ENCODE data around the gene TMEM131. TPM values are rescaled to one million over a fixed set of nuclear protein-coding genes. Genes with fewer than 3 reads are reported as not detected.

Gene TMEM131
- total and polyA plus RNA-seq, 10 of the 15 experiments (the other 5 are each of a cell fraction or from before 2014, with no cell fraction given) = 6.0 to 48.2 (median 23.2) TPM

DNA sequence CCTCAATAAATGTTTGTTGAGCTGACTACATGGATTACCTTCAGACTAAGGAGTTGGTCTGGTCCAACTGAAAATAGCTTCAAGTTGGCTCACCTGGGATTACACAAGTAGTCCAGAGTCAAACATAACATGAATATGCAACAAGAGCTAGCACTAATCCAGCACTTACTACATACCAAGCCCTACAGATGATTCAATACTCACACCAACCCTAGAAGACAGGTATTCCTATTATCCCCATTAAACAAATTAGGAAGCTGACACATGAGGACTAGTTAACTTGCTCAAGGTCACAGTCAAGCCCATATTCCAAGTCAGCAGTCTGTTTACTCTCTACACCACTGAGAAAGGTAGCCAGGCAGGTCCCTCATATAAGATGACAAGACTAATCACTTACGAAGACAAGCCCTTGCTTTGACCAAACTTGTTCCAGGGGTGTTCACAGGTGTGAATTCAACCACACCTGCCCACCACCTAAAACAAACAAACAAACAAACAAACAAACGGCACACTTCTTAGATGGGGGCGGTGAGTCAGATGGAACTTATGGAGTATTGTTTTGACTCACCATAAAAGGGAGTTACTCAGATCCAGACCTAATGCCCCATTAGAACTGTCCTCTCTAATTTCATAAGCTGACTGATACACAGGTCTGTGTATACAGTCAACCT lies 29.1 kb downstream of the TMEM131 start (continued):
- TF ChIP-seq, protein P1, sequence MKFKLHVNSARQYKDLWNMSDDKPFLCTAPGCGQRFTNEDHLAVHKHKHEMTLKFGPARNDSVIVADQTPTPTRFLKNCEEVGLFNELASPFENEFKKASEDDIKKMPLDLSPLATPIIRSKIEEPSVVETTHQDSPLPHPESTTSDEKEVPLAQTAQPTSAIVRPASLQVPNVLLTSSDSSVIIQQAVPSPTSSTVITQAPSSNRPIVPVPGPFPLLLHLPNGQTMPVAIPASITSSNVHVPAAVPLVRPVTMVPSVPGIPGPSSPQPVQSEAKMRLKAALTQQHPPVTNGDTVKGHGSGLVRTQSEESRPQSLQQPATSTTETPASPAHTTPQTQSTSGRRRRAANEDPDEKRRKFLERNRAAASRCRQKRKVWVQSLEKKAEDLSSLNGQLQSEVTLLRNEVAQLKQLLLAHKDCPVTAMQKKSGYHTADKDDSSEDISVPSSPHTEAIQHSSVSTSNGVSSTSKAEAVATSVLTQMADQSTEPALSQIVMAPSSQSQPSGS (IDR thresholded peaks at IDR 0.05; ENCODE audit: low read length) = peak; percentile 39
- TF ChIP-seq TCF7 (IDR thresholded peaks at IDR 0.05; ENCODE audit: borderline replicate concordance) (peak; percentile 95), RUNX3 (IDR thresholded peaks at IDR 0.05; ENCODE audit: low read length) (peak; percentile 82), CREM (IDR thresholded peaks at IDR 0.05; ENCODE audit: low read depth) (peak; percentile 74), BACH1 (IDR thresholded peaks at IDR 0.05; ENCODE audit: borderline replicate concordance) (peak; percentile 65; the same call in 1 of the 2 replicates), IRF4 (IDR thresholded peaks at IDR 0.05; ENCODE audit: low read depth, low read length) (peak; percentile 98), FOXM1 (IDR thresholded peaks at IDR 0.05; ENCODE audit: low read depth, low read length) (peak; percentile 46; the same call in 1 of the 2 replicates), BHLHE40 (IDR thresholded peaks at IDR 0.05; ENCODE audit: borderline replicate concordance in 1 of 2, low read depth in 2 of 2, low read length in 1 of 2) (peak; percentile 86 to 93), ZBED1 (IDR thresholded peaks at IDR 0.05; ENCODE audit: borderline replicate concordance) (peak; percentile 46; the same call in 1 of the 2 replicates), SRF (IDR thresholded peaks at IDR 0.05; ENCODE audit: low read depth in 2 of 2, low read length in 2 of 2) (peak in 1 of 2 experiments; percentile 77; a peak in 1 of 4 replicates), NFYA (IDR thresholded peaks at IDR 0.05; ENCODE audit: borderline replicate concordance, low read depth, low read length) (no peak), MTA2 (IDR thresholded peaks at IDR 0.05; ENCODE audit: low read depth) (peak; percentile 82), BCL11A (IDR thresholded peaks at IDR 0.05; ENCODE audit: low read depth, low read length) (peak; percentile 93), TBL1XR1 (IDR thresholded peaks at IDR 0.05; ENCODE audit: low read depth, low read length) (no peak), ETV6 (conservative IDR thresholded peaks at IDR 0.05 in 1 of 2, IDR thresholded peaks at IDR 0.05 in 1 of 2; ENCODE audit: borderline replicate concordance in 1 of 2, low read depth in 1 of 2) (0 out of 4 replicates have a peak, but pooled peaks of 1 of the 2 experiments have one; percentile 43), NR2F1 (conservative IDR thresholded peaks at IDR 0.05) (0 out of 2 replicates have a peak, but pooled peaks have one; percentile 27), FOXK2 (IDR thresholded peaks at IDR 0.05) (no peak), NFIC (IDR thresholded peaks at IDR 0.05; ENCODE audit: low read depth, low read length) (peak; percentile 81), EP300 (IDR thresholded peaks at IDR 0.05; ENCODE audit: borderline replicate concordance in 1 of 2, control insufficient read depth in 1 of 2, low read depth in 2 of 2, low read length in 2 of 2) (peak; percentile 63 to 75; a peak in 2 of 4 replicates), POLR2A (IDR thresholded peaks at IDR 0.05; ENCODE audit: low read depth, low read length) (no peak), JUND (IDR thresholded peaks at IDR 0.05; ENCODE audit: low read depth, low read length) (peak; percentile 77; the same call in 1 of the 2 replicates), ZNF622 (IDR thresholded peaks at IDR 0.05) (no peak), ATF7 (IDR thresholded peaks at IDR 0.05; ENCODE audit: low read depth) (no peak; the same call in 1 of the 2 replicates), TCF3 (IDR thresholded peaks at IDR 0.05; ENCODE audit: borderline replicate concordance, insufficient read depth, low read depth, low read length) (0 out of 2 replicates have a peak, but pooled peaks have one; percentile 60), IKZF2 (IDR thresholded peaks at IDR 0.05) (peak in 1 of 2 experiments; percentile 60)
- TF ChIP-seq, protein P2, sequence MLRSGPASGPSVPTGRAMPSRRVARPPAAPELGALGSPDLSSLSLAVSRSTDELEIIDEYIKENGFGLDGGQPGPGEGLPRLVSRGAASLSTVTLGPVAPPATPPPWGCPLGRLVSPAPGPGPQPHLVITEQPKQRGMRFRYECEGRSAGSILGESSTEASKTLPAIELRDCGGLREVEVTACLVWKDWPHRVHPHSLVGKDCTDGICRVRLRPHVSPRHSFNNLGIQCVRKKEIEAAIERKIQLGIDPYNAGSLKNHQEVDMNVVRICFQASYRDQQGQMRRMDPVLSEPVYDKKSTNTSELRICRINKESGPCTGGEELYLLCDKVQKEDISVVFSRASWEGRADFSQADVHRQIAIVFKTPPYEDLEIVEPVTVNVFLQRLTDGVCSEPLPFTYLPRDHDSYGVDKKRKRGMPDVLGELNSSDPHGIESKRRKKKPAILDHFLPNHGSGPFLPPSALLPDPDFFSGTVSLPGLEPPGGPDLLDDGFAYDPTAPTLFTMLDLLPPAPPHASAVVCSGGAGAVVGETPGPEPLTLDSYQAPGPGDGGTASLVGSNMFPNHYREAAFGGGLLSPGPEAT (IDR thresholded peaks at IDR 0.05; ENCODE audit: low read depth) = 0 out of 2 replicates have a peak, but pooled peaks have one; percentile 27

All from GM12878 (cell line).